Erythroblast (primary cell): Measurements from ENCODE around the gene SERTAD2.

Experiments used
- GATA1 ChIP-seq: IDR thresholded peaks from 2 replicates; pipeline ENCODE4 v1.6.1; 2011; ENCODE audit warnings: low read depth, mild to moderate bottlenecking, control low read depth, low read length, moderate library complexity
- POLR2A ChIP-seq: IDR thresholded peaks from 2 replicates; pipeline ENCODE4 v1.6.1; 2011; ENCODE audit warnings: mild to moderate bottlenecking, low read length

DNA sequence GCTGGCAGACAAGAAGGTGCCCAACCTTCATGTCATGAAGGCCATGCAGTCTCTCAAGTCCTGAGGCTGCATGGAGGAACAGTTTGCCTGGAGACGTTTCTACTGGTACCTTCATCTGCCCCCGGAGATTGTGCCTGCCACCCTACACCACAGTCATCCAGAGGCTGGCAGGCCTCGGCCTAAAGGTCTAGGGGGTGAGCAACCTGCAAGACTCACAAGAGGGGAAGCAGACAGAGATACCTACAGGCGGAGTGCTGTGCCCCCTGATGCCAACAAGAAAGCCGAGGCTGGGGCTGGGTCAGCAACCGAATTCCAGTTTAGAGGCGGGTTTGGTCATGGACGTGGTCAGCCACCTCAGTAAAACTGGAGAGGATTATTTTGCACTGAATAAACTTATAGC lies 12.0 kb upstream of the SERTAD2 start:
- TF ChIP-seq POLR2A (no peak), GATA1 (no peak)
